ENCODE measurements around the gene DAB2IP.

DNA sequence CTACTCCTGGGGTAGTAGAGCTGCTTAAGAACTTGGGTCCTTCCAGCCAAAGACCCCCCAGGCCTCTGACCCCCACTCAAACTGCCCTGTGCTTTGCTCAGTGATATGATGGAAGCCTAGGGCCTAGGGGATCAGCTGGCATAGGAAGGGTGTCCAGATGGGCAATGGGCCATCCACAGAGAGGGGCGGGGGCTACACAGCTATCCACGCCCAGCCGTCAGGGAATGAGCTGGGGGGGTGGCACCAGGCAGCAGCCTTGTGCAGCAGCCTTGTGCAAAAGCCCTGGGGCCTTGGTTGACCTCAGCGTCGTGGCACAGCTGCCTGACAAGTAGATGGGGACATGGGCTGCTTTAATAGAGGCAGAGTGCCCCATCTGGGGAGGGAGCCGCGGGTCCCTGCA lies 43.2 kb downstream of the DAB2IP start:
- no peak for TF ChIP-seq CTCF (conservative IDR thresholded peaks at IDR 0.05 in 1 of 2, IDR thresholded peaks at IDR 0.05 in 1 of 2; ENCODE audit: low read depth in 1 of 2, low read length in 2 of 2)
- no peak for TF ChIP-seq EZH2 (IDR thresholded peaks at IDR 0.05; ENCODE audit: low read length, missing control alignments)
